ENCODE results near the gene PHYHD1. TPM values are rescaled to one million over a fixed set of nuclear protein-coding genes. Genes with fewer than 3 reads are reported as not detected.

PHYHD1 gene
- total and polyA plus RNA-seq, 2 of the 4 experiments (the other 2 are of a cell fraction): 2.2 to 8.4 TPM

- no peak overlapping the region for H2AK9ac ChIP-seq (replicated peaks; ENCODE audit: low read depth, low read length, poor library complexity)
- intact Hi-C loops (cut with micrococcal nuclease): no loop called here
- peaks cover 23% of the 10 kb centered on the region for H3K36me3 ChIP-seq (ENCODE audit: control insufficient read depth, insufficient read depth, low read length)
- peaks cover 5% of the 10 kb centered on the region for H3K4me1 ChIP-seq (ENCODE audit: control insufficient read depth, insufficient read depth, low read length)
- H2BK20ac ChIP-seq (ENCODE audit: low read depth, low read length): no peak overlapping the region
- H3K4ac ChIP-seq (ENCODE audit: low read depth, low read length): no peak overlapping the region
- H3K9me3 ChIP-seq (ENCODE audit: control insufficient read depth, insufficient read depth, low read length): no peaks in the 10 kb centered on the region
- DNase-seq: peak; percentile 91
- no peak overlapping the region for H3K23ac ChIP-seq (ENCODE audit: low read depth, low read length)
- H2BK5ac ChIP-seq (ENCODE audit: low read depth, low read length, poor library complexity, severe bottlenecking): peak overlapping the region; percentile 3
- H3K9ac ChIP-seq (ENCODE audit: low read depth, low read length): no peak overlapping the region
- no peak overlapping the region for H2AK5ac ChIP-seq (ENCODE audit: low read depth, low read length)
- H3K56ac ChIP-seq (ENCODE audit: extremely low read depth, insufficient read depth, low read length): no peak overlapping the region
- TF ChIP-seq BHLHE40 (IDR thresholded peaks at IDR 0.05; ENCODE audit: low read depth, low read length) (peak; percentile 43; the same call in 1 of the 2 replicates), MXI1 (IDR thresholded peaks at IDR 0.05; ENCODE audit: borderline replicate concordance, low read depth, low read length) (peak; percentile 76; the same call in 1 of the 2 replicates), CEBPB (IDR thresholded peaks at IDR 0.05; ENCODE audit: low read depth, low read length) (no peak), FOS (IDR thresholded peaks at IDR 0.05; ENCODE audit: low read depth, low read length) (peak; percentile 54; the same call in 1 of the 2 replicates)
- BruUV-seq (replicated peaks): no TSS peak
- H4K20me1 ChIP-seq (ENCODE audit: insufficient read depth, low read length): peaks cover 3% of the 10 kb centered on the region; the same call in 1 of the 2 replicates
- dilution Hi-C loops (cut with HindIII; ENCODE audit: low sequenced_read_pairs, unreplicated experiment): no loop called here
- H4K91ac ChIP-seq (ENCODE audit: insufficient read depth, low read depth, low read length): no peak overlapping the region
- peak overlapping the region; percentile 75 for H3K4me2 ChIP-seq (ENCODE audit: low read depth, low read length)
- no peak overlapping the region for H3K4me3 ChIP-seq (ENCODE audit: insufficient read depth, low read depth, low read length)
- peak; percentile 97 for ATAC-seq (ENCODE audit: low read depth)
- ChIA-PET POLR2A (ENCODE audit: unreplicated experiment) (no interaction called here), CTCF (no interaction called here)
- H4K5ac ChIP-seq (ENCODE audit: low read depth, low read length): no peak overlapping the region
- peak overlapping the region; percentile 35 for H2AFZ ChIP-seq (replicated peaks; ENCODE audit: low read length, poor library complexity)
- H3K79me1 ChIP-seq (ENCODE audit: low read depth in 1 of 2, low read length in 2 of 2): peaks cover 2 to 24% of the 10 kb centered on the region in 2 experiments; a peak in 3 of 4 replicates
- no peak overlapping the region for H3K14ac ChIP-seq (replicated peaks; ENCODE audit: low read depth, low read length)
- peaks cover 11% of the 10 kb centered on the region; the same call in 1 of the 2 replicates for H3K9me1 ChIP-seq (ENCODE audit: insufficient read depth, low read length)
- H4K8ac ChIP-seq (ENCODE audit: low read depth in 2 of 2, low read length in 2 of 2): no peak overlapping the region
- H2BK120ac ChIP-seq (ENCODE audit: low read depth, low read length): no peak overlapping the region
- no peaks in the 10 kb centered on the region for H3K27me3 ChIP-seq (ENCODE audit: control insufficient read depth, insufficient read depth, low read length)
- H3K27ac ChIP-seq (ENCODE audit: insufficient read depth, low read length): no peak overlapping the region
- WGBS, 2 experiments (ENCODE audit: extremely low coverage in 2 of 2, insufficient read length in 1 of 2): 0% methylated on average over 2 of the region's 4 CpGs; no CpG with 5 or more reads in 1 of the 2 experiments
- no peak overlapping the region for H2BK15ac ChIP-seq (ENCODE audit: low read depth, low read length)
- in situ Hi-C loops (cut with MboI; ENCODE audit: low sequenced_read_pairs): no loop called here
- H3K18ac ChIP-seq (ENCODE audit: low read depth, low read length): no peak overlapping the region
Observed at GRCh38 chr9:128972956-128973355, 52.2 kb downstream of the PHYHD1 start.
